WERI-Rb-1 (cell line): Measurements from ENCODE around the gene YDJC.

Source experiments
- DNase-seq: peaks from one replicate; pipeline ENCODE4 v3.0.0-alpha.2; 2020
- H3K27ac ChIP-seq: fragments of 250-450 bp; sonication (Bioruptor Pico); 2 replicates; pipeline ENCODE4 v1.5.1; 2020; ENCODE audit warnings: mild to moderate bottlenecking, moderate library complexity
- H3K27me3 ChIP-seq: fragments of 250-450 bp; sonication (Bioruptor Pico); 2 replicates; pipeline ENCODE4 v1.5.1; 2021; ENCODE audit warnings: mild to moderate bottlenecking, low read depth, moderate library complexity; ENCODE audit not compliant: insufficient read depth, severe bottlenecking
- H3K36me3 ChIP-seq: fragments of 250-450 bp; sonication (Bioruptor Pico); 2 replicates; pipeline ENCODE4 v1.5.1; 2020; ENCODE audit warnings: mild to moderate bottlenecking, moderate library complexity
- H3K4me3 ChIP-seq: 2 replicates; pipeline ENCODE4 v1.5.1; 2011; ENCODE audit warnings: low read depth, mild to moderate bottlenecking, control low read depth, low read length
- H3K9me3 ChIP-seq: fragments of 250-450 bp; sonication (Bioruptor Pico); 2 replicates; pipeline ENCODE4 v1.5.1; 2021; ENCODE audit warnings: mild to moderate bottlenecking, moderate library complexity; ENCODE audit not compliant: severe bottlenecking
- CTCF ChIP-seq: IDR thresholded peaks from 2 replicates; pipeline ENCODE4 v1.5.1; 2011; ENCODE audit warnings: low read depth, mild to moderate bottlenecking, control low read depth, inconsistent platforms, low read length

The YDJC gene

GRCh38 chr22:21626073-21626734, 3.6 kb downstream of the YDJC start:
- peaks cover 41% of the 10 kb centered on the region for H3K36me3 ChIP-seq
- H3K4me3 ChIP-seq = no peak overlapping the region
- H3K9me3 ChIP-seq = no peaks in the 10 kb centered on the region
- no peak for TF ChIP-seq CTCF
- H3K27me3 ChIP-seq = no peaks in the 10 kb centered on the region
- H3K27ac ChIP-seq = no peak overlapping the region
- no peak for DNase-seq

- Histone ChIP-seq H3K27ac (no peak overlapping the region), H3K9me3 (no peaks in the 10 kb centered on the region), H3K27me3 (no peaks in the 10 kb centered on the region), H3K4me3 (no peak overlapping the region), H3K36me3 (peaks cover 48% of the 10 kb centered on the region)
- no peak for DNase-seq
- TF ChIP-seq CTCF = no peak
Measured at GRCh38 chr22:21624880-21625791, 4.7 kb downstream of the YDJC start.

- Histone ChIP-seq H3K4me3 (no peak overlapping the region), H3K27me3 (no peaks in the 10 kb centered on the region), H3K36me3 (peaks cover 50% of the 10 kb centered on the region), H3K27ac (no peak overlapping the region), H3K9me3 (no peaks in the 10 kb centered on the region)
- peak; percentile 66 for DNase-seq
- peak; percentile 75 for TF ChIP-seq CTCF
Measured at GRCh38 chr22:21624120-21624879, 5.5 kb downstream of the YDJC start.

- TF ChIP-seq CTCF = no peak
- Histone ChIP-seq H3K27ac (no peak overlapping the region), H3K27me3 (no peaks in the 10 kb centered on the region), H3K36me3 (peaks cover 57% of the 10 kb centered on the region), H3K9me3 (no peaks in the 10 kb centered on the region), H3K4me3 (no peak overlapping the region)
- DNase-seq = no peak
Measured at GRCh38 chr22:21623648-21623970, 6.2 kb downstream of the YDJC start.

- TF ChIP-seq CTCF = no peak
- H3K9me3 ChIP-seq = no peaks in the 10 kb centered on the region
- no peak overlapping the region for H3K27ac ChIP-seq
- no peaks in the 10 kb centered on the region for H3K27me3 ChIP-seq
- DNase-seq = no peak
- no peak overlapping the region for H3K4me3 ChIP-seq
- peaks cover 55% of the 10 kb centered on the region for H3K36me3 ChIP-seq
Measured at GRCh38 chr22:21622919-21623647, 6.7 kb downstream of the YDJC start.
